ENCODE results near the gene CYB561D1.

DNA sequence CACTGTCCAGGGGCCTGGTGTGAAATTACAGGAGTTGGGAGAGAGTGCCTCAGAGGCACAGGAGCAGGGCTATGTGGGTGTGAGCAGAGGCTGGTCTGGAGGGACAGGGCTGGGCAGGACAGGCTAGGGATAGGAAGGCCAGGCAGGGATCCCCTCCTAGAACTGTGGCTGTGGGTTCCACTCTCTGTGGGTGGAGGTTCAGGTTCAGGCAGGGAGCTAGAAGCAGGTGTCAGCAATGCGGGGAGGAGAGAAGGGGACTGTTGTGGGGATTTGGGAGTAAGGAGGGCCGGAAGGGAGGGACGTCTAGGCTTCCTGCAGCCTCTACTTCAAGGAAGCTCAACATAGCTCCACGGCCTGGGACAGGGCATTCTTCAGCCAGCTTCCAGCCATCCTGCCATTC, 37.5 kb downstream of the CYB561D1 start:
- TF ChIP-seq EZH2 (IDR thresholded peaks at IDR 0.05; ENCODE audit: low read length, missing control alignments): no peak
- TF ChIP-seq, protein P1, sequence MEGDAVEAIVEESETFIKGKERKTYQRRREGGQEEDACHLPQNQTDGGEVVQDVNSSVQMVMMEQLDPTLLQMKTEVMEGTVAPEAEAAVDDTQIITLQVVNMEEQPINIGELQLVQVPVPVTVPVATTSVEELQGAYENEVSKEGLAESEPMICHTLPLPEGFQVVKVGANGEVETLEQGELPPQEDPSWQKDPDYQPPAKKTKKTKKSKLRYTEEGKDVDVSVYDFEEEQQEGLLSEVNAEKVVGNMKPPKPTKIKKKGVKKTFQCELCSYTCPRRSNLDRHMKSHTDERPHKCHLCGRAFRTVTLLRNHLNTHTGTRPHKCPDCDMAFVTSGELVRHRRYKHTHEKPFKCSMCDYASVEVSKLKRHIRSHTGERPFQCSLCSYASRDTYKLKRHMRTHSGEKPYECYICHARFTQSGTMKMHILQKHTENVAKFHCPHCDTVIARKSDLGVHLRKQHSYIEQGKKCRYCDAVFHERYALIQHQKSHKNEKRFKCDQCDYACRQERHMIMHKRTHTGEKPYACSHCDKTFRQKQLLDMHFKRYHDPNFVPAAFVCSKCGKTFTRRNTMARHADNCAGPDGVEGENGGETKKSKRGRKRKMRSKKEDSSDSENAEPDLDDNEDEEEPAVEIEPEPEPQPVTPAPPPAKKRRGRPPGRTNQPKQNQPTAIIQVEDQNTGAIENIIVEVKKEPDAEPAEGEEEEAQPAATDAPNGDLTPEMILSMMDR (conservative IDR thresholded peaks at IDR 0.05 in 1 of 2, IDR thresholded peaks at IDR 0.05 in 1 of 2; ENCODE audit: low read depth in 1 of 2, low read length in 2 of 2): no peak
